Stimulated activated CD8-positive, alpha-beta memory T cell treated with anti-CD3 and anti-CD28 coated beads, Interleukin-15, amount 100 ng/mL, for 1 hour (primary cell): ENCODE results near the gene ATP6V0D1.
"Not testable (repeated sequence)": the region's sequence is repeated elsewhere in the genome, so short reads cannot be mapped to it uniquely, and the experiment has no call there.

Experiments
- DNase-seq: peaks from one replicate; pipeline ENCODE4 v3.0.0-alpha.2; 2020; ENCODE audit warnings: low read depth

ATP6V0D1 gene

GRCh38 chr16:67428146-67428731, 52.7 kb downstream of the ATP6V0D1 start:
- peak; percentile 13 for DNase-seq

DNA sequence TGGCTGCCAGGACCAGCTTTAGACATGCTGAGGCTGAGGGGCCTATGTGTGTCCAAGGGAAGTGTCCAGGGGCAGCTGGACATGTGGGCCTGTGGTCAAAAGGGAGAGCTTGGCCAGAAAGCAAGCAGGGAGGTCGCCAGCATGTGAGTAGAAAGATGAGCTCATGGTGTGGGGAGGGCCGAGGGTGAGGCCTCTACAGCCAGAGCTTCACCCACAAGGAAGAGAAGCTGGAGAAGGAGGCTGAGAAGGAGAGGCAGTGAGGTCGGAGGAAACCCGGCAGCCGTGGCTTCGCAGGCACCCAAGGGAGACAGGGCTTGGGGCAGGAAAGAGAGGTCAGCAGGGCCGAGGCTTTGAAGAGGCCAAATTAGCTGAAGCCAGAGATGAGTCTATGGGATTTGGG, 54.0 kb downstream of the ATP6V0D1 start:
- no peak for DNase-seq

DNA sequence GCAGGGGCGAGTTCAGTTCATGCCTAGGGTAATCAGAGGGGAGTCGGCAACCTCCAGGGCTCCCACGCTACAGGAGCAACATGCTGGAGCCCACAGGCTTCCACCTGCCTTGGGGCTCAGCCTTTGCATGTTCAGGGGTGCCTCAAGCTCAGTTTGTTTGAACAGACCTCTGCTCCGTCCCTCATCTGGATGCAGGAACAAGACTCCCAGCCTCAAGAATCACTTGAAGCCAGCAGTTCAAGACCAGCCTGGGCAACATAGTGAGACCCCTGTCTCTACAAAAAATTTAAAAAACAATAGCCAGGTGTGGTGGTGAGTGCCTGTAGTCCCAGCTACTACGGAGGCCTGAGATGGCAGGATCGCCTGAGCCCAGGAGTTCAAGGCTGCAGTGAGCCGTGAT, 54.9 kb downstream of the ATP6V0D1 start:
- DNase-seq: no peak

DNA sequence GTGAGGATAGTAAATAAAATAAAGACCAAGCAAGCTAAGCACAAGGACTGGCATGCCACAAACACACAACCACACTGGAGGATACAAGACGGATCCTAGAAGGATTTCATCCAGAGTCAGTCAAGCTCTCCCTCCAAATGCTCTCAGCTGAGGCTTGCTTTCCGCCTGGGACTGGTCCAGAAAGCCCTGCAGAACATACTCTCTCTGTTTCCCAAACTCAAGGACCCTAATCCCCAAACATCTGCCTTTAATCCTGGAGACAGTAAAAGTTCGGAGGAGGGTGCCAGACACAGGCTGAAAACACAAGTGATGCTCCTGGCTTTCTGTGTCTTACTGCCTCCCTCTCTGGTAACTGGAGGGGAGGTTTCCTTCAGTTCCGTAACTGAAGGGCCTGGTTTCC, 55.4 kb downstream of the ATP6V0D1 start:
- no peak for DNase-seq

- DNase-seq: no peak
These were observed 55.9 kb downstream of the ATP6V0D1 start for GRCh38 chr16:67425061-67425460.

- no peak for DNase-seq
These were observed 56.7 kb downstream of the ATP6V0D1 start for GRCh38 chr16:67424261-67424615.

DNA sequence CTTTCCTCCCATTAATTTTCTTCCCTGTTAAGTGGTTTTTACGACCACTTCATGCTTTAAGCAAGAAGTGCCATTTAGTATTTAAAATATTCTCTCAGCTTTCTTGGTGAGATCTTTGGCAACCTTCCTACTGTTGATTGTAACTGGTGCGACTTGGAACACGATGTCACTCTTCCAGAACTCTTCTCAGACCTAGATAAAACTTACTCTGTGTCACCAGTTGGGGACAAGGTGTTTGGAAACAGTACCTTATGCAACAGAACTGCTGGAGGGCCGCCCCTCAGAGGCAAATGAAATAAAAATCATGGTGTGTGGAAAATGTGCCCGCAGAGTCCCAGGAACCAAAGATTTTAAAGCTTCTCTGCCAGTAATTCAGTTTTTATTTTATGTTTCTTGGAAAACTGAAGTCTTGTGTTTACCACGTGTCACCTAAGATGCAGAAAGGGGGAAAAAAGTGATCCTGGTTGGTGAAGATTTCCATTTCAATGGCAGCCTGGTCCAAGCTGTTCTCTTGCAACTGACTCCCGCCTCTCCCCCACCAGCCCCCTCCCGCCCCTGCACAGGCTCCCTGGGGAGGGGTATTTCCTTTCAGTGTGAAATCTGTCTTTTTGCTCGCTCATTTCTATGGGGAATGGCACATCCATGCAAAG, 57.2 kb downstream of the ATP6V0D1 start:
- DNase-seq: no peak

- no peak for DNase-seq
These were observed 57.9 kb downstream of the ATP6V0D1 start for GRCh38 chr16:67423015-67423414.

DNA sequence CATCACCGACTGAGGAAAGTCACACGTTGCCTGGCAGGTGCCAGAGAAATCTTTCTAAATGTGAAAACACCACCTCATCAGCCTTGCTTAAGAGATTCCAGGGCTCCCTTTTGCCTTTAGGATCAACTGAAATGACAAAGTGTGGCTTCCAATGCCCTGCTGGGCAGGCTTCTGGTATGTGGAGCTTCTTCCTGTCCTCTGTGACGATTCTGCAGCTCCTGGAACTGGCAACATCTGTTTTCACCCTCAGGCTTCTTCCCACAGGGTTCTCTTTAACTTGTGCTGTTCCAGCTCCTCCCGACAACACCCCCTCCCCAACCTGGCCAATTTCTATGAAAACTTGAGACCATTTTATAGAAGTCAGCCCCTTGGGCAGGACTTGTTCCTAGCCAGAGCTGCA, 59.9 kb downstream of the ATP6V0D1 start:
- DNase-seq: no peak

- no peak for DNase-seq
These were observed 61.0 kb downstream of the ATP6V0D1 start for GRCh38 chr16:67419931-67420330.

GRCh38 chr16:67419502-67419901, 61.5 kb downstream of the ATP6V0D1 start:
- DNase-seq: no peak

DNA sequence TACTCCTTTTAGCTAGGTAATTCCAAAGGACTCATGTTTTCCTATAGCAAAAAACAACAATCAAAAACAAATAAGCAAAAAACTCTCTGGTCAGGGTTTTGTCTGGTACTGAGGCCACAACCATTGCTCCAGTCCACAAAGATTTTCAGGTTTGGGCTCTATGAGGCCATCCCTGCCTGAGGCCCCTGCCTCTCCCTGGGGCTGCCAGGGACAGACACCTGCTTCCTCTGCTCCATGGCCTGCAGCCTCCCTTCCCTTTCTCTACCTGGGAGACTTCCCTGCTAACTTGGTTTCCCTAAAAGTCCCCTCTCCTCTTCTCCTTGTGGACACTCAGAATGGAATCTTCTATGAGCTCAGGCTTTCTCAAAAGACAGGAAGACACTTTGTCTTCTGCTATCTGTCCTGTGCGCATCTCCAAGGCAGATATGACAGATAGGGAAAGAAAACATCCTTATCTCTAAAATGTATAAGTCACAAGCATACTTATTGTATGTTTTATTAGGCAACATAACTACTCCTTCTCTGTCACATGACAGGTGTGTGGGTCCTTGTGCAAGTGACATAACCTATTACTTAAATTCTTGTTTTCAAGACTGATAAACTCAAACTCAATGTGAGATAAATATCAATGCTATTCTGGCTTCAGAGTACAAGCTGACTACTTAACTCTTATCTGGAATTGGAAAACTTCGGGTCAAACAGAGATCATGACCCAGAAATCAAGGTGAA, 63.5 kb downstream of the ATP6V0D1 start:
- no peak for DNase-seq

DNA sequence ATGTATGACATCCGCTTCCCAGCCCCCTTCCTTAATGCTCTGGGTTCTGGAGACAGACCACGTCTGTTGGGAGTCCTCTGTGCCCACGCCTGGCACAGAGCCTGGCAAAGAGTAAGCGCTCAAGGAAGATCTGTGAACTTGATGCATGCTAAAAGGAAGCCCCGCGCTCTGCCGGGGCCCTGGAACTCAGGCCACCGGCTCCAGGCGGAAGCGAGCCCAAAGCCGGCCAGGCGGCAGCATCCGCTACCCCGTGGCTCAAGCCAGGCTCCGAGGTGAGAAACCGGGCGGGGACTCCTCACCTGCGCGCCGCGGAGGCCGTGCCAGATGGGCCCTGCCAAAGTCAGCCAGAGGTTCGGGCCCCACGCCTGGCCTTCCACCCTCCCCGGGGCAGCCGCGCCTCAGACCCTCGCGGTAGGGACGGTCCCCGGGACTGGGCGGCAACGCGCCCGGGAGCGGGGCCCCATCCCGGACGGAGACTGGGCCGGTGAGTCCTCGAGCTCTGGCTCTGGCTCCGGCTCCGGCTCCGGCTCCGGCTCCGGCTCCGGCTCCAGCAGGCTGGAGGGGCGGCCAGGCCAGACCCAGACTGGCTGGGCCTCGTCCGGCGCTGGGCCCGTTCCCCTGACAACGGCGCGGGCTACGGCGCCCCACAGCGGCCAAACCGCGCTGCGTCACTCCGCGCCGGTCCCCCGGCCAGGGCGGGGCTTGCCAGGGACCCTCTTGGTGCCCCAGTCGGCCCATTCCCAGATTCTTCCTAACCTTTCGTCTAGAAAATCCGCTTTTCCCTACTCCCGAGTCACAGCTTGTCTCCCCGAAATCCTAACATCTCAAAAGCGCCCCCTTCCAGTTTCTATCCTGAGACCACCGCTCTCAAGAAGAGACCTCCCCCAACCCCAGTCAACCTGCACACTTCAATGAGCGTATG, 64.8 kb downstream of the ATP6V0D1 start, which contains the start of gene ZDHHC1:
TSS of gene ZDHHC1 (minus strand) at position 606 of the 922 bp plus-strand sequence. CDS start 8,702 bp downstream, outside the sequence.
- DNase-seq: no peak

- not testable (repeated sequence) for DNase-seq
These were observed 65.5 kb downstream of the ATP6V0D1 start for GRCh38 chr16:67415421-67415820.

- DNase-seq: no peak
These were observed 66.7 kb downstream of the ATP6V0D1 start for GRCh38 chr16:67413978-67414911.

- DNase-seq: no peak
These were observed 68.7 kb downstream of the ATP6V0D1 start for GRCh38 chr16:67412294-67412693.

DNA sequence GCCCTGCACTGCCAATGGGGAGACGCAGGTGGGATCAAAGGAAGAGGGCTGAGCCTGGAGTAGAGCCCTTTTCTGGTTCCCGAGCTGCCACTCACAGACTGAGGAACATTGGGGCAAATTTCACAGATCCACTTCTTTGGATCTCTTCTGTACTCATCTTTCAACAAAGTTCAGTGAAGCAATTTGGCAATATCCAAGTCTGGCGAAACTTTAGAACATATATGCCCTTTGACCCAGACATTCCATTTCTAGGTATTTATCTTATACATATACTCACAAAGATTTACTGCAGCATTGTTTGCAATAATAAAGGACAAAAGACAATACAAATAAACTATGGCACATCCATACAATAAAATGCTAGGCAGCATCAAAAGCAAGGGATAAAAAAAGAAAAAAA, 69.6 kb downstream of the ATP6V0D1 start:
- DNase-seq: no peak

- DNase-seq: no peak
These were observed 71.3 kb downstream of the ATP6V0D1 start for GRCh38 chr16:67409631-67410030.

DNA sequence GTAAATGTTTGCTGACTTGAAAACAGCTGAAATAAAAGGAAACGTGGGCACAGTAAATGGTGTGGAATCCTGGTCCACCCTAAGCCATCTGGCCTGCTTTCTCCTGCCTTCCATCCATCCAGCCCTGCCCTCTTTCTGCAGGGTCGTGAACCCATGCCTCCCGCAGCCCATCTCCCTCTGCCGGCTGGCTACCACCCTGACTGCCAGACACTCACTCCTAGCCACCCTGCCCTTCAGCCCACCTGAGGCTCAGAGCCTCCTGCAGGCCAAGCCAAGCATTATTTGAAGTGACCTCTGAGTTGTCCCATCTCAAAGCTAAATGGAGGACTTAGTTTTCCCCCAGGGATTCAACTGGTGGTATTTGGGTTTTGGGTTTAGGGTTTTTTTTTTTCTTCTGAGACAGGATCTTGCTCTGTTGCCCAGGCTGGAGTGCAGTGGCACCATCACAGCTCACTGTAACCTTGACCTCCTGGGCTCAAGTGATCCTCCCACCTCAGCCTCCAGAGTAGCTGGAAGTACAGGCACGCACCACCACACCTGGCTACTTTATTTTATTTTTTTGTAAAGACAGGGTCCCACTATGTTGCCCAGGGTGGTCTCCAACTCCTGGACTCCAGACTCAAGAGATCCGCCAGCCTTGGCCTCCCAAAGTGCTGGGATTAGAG, 73.0 kb downstream of the ATP6V0D1 start:
- DNase-seq: no peak

- no peak for DNase-seq
These were observed 73.7 kb downstream of the ATP6V0D1 start for GRCh38 chr16:67407176-67407787.
